PC-9 (cell line): ENCODE results near the gene ERBB4. TPM values are rescaled to one million over a fixed set of nuclear protein-coding genes. Genes with fewer than 3 reads are reported as not detected.

Experiments
- BruUV-seq: library from RNA; stranded (reverse); fragments of 400-500 nt; replicated peaks from 2 replicates; lab custom pipeline; 2021; lab: Mats Ljungman, UMichigan
- CTCF ChIA-PET: fragments of 300-600 bp; sonication (Branson Sonifier 250); formaldehyde crosslinking; loops from one replicate; lab custom pipeline; 2022; ENCODE audit warnings: antibody characterized with exemption; lab: Charles Lee
- POLR2A ChIA-PET: fragments of 300-600 bp; sonication (Branson Sonifier 250); formaldehyde crosslinking; loops from one replicate; lab custom pipeline; 2022; ENCODE audit warnings: antibody characterized with exemption; ENCODE audit not compliant: unreplicated experiment; lab: Charles Lee
- DNase-seq, 2 experiments: peaks; one replicate each; pipeline versions ENCODE4 v3.0.0 to v3.0.0-alpha.2; 2015 to 2022; ENCODE audit warnings: mixed read lengths in 1 of 2
- H2AFZ ChIP-seq: fragments of 200-600 bp; sonication (generic); 2 replicates; pipeline ENCODE4 v1.8.1; 2017; ENCODE audit warnings: antibody characterized with exemption
- H3F3A ChIP-seq: fragments of 200-600 bp; sonication (generic); 2 replicates; pipeline ENCODE4 v1.8.1; 2017; ENCODE audit warnings: antibody characterized with exemption, mild to moderate bottlenecking, low read depth; ENCODE audit not compliant: insufficient read depth
- H3K27ac ChIP-seq: fragments of 200-600 bp; sonication (generic); 2 replicates; pipeline ENCODE4 v1.6.1; 2016; ENCODE audit warnings: mixed run types
- H3K27me3 ChIP-seq: fragments of 200-600 bp; sonication (generic); 2 replicates; pipeline ENCODE4 v1.6.1; 2016; ENCODE audit warnings: low read depth, mixed run types; ENCODE audit not compliant: insufficient read depth
- H3K36me3 ChIP-seq: fragments of 200-600 bp; sonication (generic); 2 replicates; pipeline ENCODE4 v1.6.1; 2016; ENCODE audit warnings: low read depth, mixed run types
- H3K4me1 ChIP-seq: fragments of 200-600 bp; sonication (generic); replicated peaks from 2 replicates; pipeline ENCODE4 v1.6.1; 2016; ENCODE audit warnings: mixed run types; ENCODE audit not compliant: insufficient read depth
- H3K4me2 ChIP-seq: fragments of 200-600 bp; sonication (generic); 2 replicates; pipeline ENCODE4 v1.6.1; 2017; ENCODE audit warnings: mixed run types
- H3K4me3 ChIP-seq: fragments of 200-600 bp; sonication (generic); 2 replicates; pipeline ENCODE4 v1.6.1; 2016; ENCODE audit warnings: mixed run types
- H3K79me2 ChIP-seq: fragments of 200-600 bp; sonication (generic); 2 replicates; pipeline ENCODE4 v1.6.1; 2017; ENCODE audit warnings: low read depth, mixed run types
- H3K9me2 ChIP-seq: fragments of 200-600 bp; sonication (generic); 2 replicates; pipeline ENCODE4 v1.8.1; 2017; ENCODE audit warnings: mild to moderate bottlenecking; ENCODE audit not compliant: insufficient read depth
- H3K9me3 ChIP-seq: fragments of 200-600 bp; sonication (generic); 2 replicates; pipeline ENCODE4 v1.8.1; 2016; ENCODE audit warnings: low read depth; ENCODE audit not compliant: insufficient read depth
- H4K20me1 ChIP-seq: fragments of 200-600 bp; sonication (generic); 2 replicates; pipeline ENCODE4 v1.8.1; 2017; ENCODE audit not compliant: insufficient read depth
- EZH2 ChIP-seq: fragments of 200-600 bp; sonication (generic); IDR thresholded peaks from 2 replicates; pipeline ENCODE4 v1.8.0; 2017; ENCODE audit warnings: antibody characterized with exemption, low read depth
- intact Hi-C: fragments of 100-400 bp; cut with micrococcal nuclease; formaldehyde crosslinking; loops from one replicate; pipeline ENCODE4 v1.10.0; 2022; ENCODE audit not compliant: unreplicated experiment
- total RNA-seq: library from RNA; stranded (reverse); gene quantifications from 2 replicates; pipeline ENCODE4 v1.2.3, GENCODE V29; 2021
- TF ChIP-seq, protein P1 (sequence below): fragments of 200-600 bp; sonication (generic); conservative IDR thresholded peaks from 2 replicates; pipeline ENCODE4 v1.6.1; 2017; ENCODE audit warnings: mixed run types, antibody characterized with exemption, mild to moderate bottlenecking, moderate library complexity

Gene ERBB4
- total RNA-seq, 1 experiment from 2014 or later: not detected

DNA sequence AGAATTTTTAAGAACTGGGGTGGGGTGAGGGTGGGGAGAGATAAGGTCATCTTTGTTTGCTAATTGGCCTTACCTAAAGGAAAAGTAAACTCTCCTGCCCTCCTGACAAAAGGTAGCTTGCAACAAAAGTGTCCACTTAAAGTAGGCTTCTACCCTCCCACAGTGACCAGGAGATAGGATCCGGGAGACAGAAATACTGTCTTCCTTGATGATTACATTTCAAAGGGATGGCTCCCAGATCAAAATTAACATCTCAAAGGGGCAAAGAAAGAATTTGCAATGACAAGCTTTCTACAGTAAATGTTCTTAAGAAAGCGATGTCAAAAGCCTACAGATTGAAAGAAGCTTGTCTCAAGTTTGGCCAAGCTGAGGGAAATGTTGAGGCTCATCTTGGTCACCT, 1206.9 kb downstream of the ERBB4 start:
- no TSS peak for BruUV-seq
- H3K9me3 ChIP-seq: no peaks in the 10 kb centered on the region
- no peaks in the 10 kb centered on the region for H3K36me3 ChIP-seq
- H3K27me3 ChIP-seq: no peaks in the 10 kb centered on the region
- H3K9me2 ChIP-seq: no peaks in the 10 kb centered on the region
- H3K79me2 ChIP-seq: no peaks in the 10 kb centered on the region
- intact Hi-C loops: no loop called here
- H3K4me2 ChIP-seq: no peak overlapping the region
- no peaks in the 10 kb centered on the region for H4K20me1 ChIP-seq
- no peak overlapping the region for H3K27ac ChIP-seq
- no peaks in the 10 kb centered on the region for H3F3A ChIP-seq
- no peak overlapping the region for H3K4me3 ChIP-seq
- H3K4me1 ChIP-seq: no peaks in the 10 kb centered on the region
- TF ChIP-seq EZH2: no peak
- TF ChIP-seq, protein P1, sequence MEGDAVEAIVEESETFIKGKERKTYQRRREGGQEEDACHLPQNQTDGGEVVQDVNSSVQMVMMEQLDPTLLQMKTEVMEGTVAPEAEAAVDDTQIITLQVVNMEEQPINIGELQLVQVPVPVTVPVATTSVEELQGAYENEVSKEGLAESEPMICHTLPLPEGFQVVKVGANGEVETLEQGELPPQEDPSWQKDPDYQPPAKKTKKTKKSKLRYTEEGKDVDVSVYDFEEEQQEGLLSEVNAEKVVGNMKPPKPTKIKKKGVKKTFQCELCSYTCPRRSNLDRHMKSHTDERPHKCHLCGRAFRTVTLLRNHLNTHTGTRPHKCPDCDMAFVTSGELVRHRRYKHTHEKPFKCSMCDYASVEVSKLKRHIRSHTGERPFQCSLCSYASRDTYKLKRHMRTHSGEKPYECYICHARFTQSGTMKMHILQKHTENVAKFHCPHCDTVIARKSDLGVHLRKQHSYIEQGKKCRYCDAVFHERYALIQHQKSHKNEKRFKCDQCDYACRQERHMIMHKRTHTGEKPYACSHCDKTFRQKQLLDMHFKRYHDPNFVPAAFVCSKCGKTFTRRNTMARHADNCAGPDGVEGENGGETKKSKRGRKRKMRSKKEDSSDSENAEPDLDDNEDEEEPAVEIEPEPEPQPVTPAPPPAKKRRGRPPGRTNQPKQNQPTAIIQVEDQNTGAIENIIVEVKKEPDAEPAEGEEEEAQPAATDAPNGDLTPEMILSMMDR: no peak
- ChIA-PET CTCF (no interaction called here), POLR2A (no interaction called here)
- no peak overlapping the region for H2AFZ ChIP-seq
- no peak for DNase-seq

DNA sequence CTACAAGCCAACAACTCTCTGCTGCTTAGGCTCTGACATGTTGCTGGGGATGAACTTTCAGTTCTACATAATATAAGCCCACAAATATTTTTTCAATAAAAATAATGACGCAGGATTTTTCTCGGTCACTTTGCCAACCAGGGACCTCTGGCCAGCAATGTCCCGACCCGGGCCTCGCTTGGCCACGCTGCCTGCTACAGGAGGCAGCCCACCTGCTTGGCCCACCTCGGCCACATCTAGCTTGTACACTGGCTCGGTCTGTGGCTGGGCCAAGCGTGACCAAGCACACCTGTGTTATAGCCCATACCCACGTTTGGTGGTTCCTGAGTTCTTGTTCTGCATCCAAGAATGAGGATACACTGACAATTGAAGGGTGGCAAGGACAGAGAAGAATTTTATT, 1208.7 kb downstream of the ERBB4 start:
- TF ChIP-seq EZH2: no peak
- TF ChIP-seq, protein P1: no peak
- Histone ChIP-seq H3K79me2 (no peaks in the 10 kb centered on the region), H3K4me2 (no peak overlapping the region), H3K36me3 (no peaks in the 10 kb centered on the region), H3K4me1 (no peaks in the 10 kb centered on the region), H2AFZ (no peak overlapping the region), H3K4me3 (no peak overlapping the region), H4K20me1 (no peaks in the 10 kb centered on the region), H3K9me2 (no peaks in the 10 kb centered on the region), H3F3A (no peaks in the 10 kb centered on the region), H3K27ac (no peak overlapping the region), H3K9me3 (no peaks in the 10 kb centered on the region), H3K27me3 (no peaks in the 10 kb centered on the region)
- DNase-seq: no peak
- POLR2A ChIA-PET: no interaction called here
- BruUV-seq: no TSS peak
- CTCF ChIA-PET: no interaction called here
- intact Hi-C loops: no loop called here

DNA sequence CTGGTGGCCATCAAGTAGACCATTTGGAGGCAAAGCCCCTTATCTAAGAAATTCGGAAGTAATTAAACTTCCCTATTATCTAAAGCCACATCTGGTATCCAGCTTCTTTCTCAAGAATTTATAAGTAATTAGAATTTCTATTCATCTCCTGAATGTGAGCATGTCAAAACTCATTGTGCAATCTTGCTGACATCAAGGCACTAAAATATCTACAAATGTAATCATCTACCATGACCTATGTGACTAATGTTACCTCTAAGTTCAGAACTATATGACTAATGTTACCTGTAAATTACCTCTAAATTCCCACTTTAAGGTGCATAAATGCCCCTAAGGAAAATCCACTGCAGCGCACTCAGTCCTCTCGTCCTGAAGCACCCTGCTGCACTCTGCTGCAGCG, 1209.2 kb downstream of the ERBB4 start:
- no peaks in the 10 kb centered on the region for H3K9me2 ChIP-seq
- no peaks in the 10 kb centered on the region for H4K20me1 ChIP-seq
- no peaks in the 10 kb centered on the region for H3F3A ChIP-seq
- H3K4me1 ChIP-seq: no peaks in the 10 kb centered on the region
- no TSS peak for BruUV-seq
- no peaks in the 10 kb centered on the region for H3K9me3 ChIP-seq
- peak in 1 of 2 experiments; percentile 42 for DNase-seq
- no peak overlapping the region for H3K27ac ChIP-seq
- no peaks in the 10 kb centered on the region for H3K36me3 ChIP-seq
- H3K27me3 ChIP-seq: no peaks in the 10 kb centered on the region
- no peaks in the 10 kb centered on the region for H3K79me2 ChIP-seq
- H3K4me3 ChIP-seq: no peak overlapping the region
- peak overlapping the region; percentile 21 for H3K4me2 ChIP-seq
- ChIA-PET CTCF (no interaction called here), POLR2A (no interaction called here)
- intact Hi-C loops: no loop called here
- no peak for TF ChIP-seq EZH2
- TF ChIP-seq, protein P1: no peak
- no peak overlapping the region for H2AFZ ChIP-seq
